Left colon (tissue), 2 donors: ENCODE data around the gene CLIP2. TPM values are rescaled to one million over a fixed set of nuclear protein-coding genes. Genes with fewer than 3 reads are reported as not detected.
A peak's percentile ranks its signal among the peaks of the same experiment; 100 is the strongest.
"Not testable (repeated sequence)": the region's sequence is repeated elsewhere in the genome, so short reads cannot be mapped to it uniquely, and the experiment has no call there.

Experiments used
- ATAC-seq: fragments of 200-7000 bp; cut with Tn5 transposase; one replicate; pipeline ENCODE4 v1.9.1; 2020; ENCODE audit warnings: mild to moderate bottlenecking, moderate library complexity
- DNase-seq, 2 donors: peaks; one replicate each; pipeline ENCODE4 v3.0.0-alpha.2; 2020
- intact Hi-C, 2 donors: fragments of 100-400 bp; cut with DNase I in 1 of 2; cut with micrococcal nuclease in 1 of 2; formaldehyde crosslinking; loops; one replicate each; pipeline versions ENCODE4 v1.11.2 to v1.14.0; 2022; cut with DNase I, micrococcal nuclease
- total RNA-seq, 2 donors: library from RNA; stranded (reverse); fragmentation: NEBNext Ultra II Directional; extraction: Animal tissue kit (Norgen Biotek cat#: 25700); gene quantifications; one replicate each; pipeline ENCODE4 v1.2.1, GENCODE V29; 2021
- donor health status: DM: no; HTN: no; CAD: no.
- donor health status: DM: yes; HTN: yes; CAD: no.

Gene CLIP2
- total RNA-seq, 2 donors from 2014 or later: 63.5 to 83.6 TPM

DNA sequence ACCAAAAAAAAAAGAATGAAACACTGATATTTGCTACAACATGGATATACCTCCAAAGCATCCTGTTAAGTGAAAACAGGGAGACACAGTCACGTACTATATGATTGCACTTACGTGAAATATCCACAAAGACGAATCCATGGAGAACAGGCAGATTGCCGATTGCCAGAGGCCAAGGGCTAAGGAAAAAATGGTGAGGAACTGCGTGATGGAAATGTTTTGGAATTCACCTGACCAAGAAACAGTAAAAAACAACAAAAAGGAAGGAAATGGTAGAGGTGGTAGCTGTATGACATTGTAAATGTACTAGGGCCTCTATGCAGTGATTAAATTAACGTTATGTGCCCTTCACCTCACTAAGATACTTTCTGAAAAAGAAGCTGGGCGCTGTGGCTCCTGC, 120.4 kb downstream of the CLIP2 start:
- no peak for DNase-seq
- no peak for ATAC-seq
- intact Hi-C loops: no loop called here

DNA sequence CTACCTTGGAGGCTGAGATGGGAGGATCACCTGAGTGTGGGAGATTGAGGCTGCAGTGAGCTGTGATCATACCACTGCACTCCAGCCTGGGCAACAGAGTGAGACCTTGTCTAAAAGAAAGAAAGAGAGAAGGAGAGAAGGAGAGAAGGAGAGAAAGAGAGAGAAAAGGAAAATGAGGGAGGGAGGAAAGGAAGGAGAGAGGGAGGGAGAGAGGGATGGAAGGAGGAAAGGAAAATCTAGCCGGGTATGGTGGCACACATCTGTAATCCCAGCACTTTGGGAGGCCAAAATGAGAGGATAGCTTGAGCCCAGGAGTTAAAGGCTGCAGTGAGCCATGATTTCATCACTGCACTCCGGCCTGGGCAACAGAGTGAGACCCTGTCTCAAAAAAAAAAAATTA, 121.6 kb downstream of the CLIP2 start:
- ATAC-seq (no peak), DNase-seq (no peak)
- intact Hi-C loops: no loop called here

DNA sequence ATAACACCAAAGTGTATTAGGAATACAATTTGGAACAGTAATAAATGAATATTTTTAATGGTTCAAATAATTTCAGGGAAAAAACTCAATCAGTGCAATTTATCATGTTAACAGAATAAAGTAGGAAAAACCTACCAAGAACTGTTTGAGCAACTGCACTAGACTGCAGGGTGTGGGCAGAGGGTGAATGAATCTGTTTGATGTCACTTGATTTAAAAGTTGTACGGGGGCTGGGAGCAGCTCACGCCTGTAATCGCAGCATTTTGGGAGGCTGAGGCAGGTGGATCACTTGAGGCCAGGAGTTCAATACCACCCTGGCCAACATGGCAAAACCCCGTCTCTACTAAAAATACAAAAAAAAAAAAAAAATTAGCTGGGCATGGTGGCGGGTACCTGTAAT, 122.4 kb downstream of the CLIP2 start:
- DNase-seq, intact Hi-C loops, ATAC-seq: not testable (repeated sequence)

DNA sequence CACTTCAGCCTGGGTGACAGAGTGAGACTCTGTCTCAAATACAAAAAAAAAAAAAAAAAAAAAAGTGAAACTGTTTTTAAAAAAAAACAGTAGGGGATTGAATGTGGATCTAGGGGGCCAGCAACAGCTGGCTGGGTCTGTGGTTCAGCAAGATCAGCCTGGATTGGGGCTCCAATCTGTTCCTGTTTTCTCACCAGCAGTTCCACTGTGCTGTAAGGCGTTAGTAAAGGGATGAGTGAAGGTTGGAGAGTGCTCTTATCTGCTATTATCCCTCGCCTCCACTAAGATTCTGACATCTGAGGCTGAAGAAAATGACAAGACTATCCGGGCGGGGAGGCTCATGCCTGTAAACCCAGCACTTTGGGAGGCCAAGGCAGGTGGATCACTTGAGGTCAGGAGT, 122.8 kb downstream of the CLIP2 start:
- intact Hi-C loops: no loop called here
- ATAC-seq: no peak
- no peak for DNase-seq

DNA sequence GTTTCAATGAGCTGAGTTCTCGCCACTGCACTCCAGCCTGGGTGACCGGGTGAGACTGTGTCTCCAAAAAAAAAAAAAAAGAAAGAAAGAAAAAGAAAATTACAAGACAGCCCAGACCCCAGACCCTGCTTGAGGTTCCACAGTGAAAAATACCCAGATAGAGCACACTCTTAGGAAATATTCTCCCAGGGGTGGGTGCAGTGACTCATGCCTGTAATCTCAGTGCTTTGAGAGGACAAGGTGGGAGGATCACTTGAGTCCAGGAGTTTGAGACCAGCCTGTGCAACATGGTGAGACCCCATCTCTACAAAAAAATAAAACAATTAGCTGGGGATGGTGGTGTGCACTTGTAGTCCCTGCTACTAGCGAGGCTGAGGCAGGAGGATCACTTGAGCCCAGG, 123.4 kb downstream of the CLIP2 start:
- intact Hi-C loops: no loop called here
- no peak for DNase-seq
- ATAC-seq: no peak

DNA sequence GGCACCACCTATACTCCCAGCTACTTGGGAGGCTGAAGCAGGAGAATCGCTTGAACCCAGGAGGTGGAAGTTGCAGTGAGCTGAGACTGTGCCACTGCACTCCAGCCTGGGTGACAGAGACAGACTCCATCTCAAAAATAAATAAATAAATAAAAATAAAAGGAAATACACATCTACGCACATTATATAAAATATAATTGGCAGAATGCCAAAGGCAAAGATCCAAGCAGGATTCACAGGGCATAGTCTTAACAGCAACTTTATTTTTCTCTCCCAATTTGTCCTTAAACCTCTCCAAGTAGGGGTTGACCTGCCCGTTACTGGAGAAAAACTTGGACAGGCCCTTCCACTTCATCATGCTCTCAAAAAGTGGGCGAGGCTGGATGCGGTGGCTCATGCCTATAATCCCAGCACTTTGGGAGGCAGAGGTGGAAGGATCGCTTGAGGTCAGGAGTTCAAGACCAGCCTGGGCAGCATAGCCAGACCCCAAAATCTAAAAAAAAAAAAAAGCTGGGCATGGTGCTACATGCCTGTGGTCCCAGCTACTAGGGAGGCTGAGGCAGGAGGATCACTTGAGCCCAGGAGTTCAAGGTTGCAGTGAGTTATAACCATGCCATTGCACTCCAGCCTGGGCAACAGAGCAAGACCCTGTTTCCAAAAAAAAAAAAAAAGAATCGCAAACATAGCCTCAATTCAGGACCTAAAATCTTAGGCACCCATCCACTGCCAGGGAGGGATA, 125.6 kb downstream of the CLIP2 start:
- DNase-seq, ATAC-seq: not testable (repeated sequence)
- intact Hi-C loops: loop anchor here in 1 of 2 donors (5.0 kb wide), 1 partner anchor 133 kb away; no protein-coding TSS in a partner anchor

DNA sequence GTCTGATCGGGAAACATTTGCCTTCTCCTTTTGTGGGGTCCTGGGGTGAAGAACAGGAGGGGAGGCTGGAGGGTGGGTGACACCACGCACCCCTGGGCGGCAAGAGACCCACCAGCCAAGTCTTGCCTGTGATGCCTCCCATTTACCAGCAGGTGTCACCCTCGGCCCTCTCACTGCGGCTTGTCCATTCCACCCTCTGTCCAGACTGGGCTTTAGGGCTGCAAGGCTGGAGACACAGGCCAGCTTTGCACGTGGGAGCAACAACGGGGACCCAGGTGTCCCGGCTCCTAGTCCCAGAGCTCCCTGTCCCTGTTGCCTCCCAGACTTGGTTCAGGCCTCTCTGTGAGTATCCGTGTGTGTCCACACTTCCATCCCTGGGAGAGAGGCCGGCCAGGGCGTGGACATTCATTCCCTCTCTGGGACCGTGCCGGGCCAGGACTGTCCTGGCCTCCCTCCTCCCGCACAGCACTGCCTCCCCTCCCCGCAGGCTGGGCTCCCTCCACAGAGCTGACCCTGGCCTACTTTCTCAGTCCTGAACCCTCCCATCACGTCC, 128.3 kb downstream of the CLIP2 start:
- intact Hi-C loops: loop anchor here in 1 of 2 donors (5.0 kb wide), 1 partner anchor 130 kb away; no protein-coding TSS in a partner anchor
- peak; percentile 91 for ATAC-seq
- peak; percentile 36 to 47 for DNase-seq

DNA sequence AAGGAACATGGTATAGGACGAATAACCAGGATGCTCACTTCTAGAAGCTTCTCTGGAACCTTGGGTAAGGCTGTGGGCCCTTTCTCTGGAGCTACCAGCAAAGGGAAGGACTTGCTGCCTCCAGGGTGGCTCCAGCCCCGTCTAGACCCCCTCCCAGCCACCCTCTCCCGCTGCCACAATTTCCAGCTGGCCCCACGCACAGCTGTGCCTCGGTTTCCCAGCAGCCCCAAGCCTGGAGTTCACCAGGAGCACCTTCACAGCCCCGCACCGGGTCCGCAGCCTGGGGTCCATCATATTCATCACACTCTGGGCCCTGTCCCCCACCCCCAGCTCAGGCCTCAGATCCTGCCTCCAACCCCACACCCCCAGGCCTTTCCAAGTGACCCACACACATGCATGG, 128.9 kb downstream of the CLIP2 start:
- DNase-seq (no peak), ATAC-seq (no peak)
- intact Hi-C loops: loop anchor here in 1 of 2 donors (5.0 kb wide), 1 partner anchor 129 kb away; no protein-coding TSS in a partner anchor

DNA sequence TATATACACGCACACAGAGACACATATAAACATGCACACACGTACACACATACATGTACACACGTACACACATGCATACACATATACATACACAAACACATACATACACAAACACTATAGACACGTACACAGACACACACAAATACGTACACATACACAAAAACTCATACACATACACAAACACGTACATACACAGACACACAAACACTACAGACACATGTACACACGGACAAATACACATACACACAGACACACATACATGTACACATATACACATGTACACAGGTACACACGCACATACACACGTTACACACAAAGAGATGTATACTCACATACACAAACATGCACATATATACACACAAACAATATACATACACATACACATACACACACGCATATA, 129.3 kb downstream of the CLIP2 start:
- intact Hi-C loops: loop anchor here in 1 of 2 donors (5.0 kb wide), 1 partner anchor 129 kb away; no protein-coding TSS in a partner anchor
- ATAC-seq: no peak

DNA sequence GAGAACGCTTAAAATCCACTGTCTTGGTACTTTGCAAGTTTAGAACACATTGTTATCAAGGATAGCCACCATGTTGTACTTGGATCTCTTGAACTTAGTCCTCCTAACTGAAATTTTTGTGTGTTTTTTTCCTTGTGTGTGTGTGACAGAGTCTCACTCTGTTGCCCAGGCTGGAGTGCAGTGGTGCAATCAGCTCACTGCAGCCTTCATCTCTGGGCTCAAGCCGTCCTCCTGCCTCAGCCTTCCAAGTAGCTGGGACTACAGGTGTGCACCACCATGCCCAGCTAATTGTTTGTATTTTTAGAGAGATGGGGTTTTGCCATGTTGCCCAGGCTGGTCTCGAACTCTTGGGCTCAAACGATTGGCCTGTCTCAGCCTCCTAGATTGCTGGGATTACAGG, 130.0 kb downstream of the CLIP2 start:
- intact Hi-C loops: loop anchor here in 1 of 2 donors (5.0 kb wide), 1 partner anchor 128 kb away; no protein-coding TSS in a partner anchor
- not testable (repeated sequence) for ATAC-seq, DNase-seq

More for the DNA sequence above, 129.3 kb downstream of the CLIP2 start:
- DNase-seq: no peak

DNA sequence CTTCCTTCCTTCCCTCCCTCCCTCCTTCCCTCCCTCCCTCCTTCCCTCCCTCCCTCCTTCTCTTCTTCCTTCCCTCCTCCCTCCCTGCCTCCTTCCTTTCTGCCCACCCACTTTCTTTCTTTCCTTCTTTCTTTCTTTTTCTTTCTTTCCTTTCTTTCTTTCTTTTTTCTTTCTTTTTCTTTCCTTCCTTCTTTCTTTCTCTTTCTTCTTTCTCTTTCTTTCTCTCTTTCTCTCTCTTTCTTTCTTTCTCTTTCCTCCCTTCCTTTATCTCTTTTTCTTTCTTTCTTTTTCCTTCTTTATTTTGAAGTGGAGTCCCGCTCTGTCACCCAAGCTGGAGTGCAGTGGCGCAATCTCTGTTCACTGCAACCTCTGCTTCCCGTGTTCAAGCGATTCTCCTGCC, 130.8 kb downstream of the CLIP2 start:
- ATAC-seq (no peak), DNase-seq (no peak)
- intact Hi-C loops: no loop called here

DNA sequence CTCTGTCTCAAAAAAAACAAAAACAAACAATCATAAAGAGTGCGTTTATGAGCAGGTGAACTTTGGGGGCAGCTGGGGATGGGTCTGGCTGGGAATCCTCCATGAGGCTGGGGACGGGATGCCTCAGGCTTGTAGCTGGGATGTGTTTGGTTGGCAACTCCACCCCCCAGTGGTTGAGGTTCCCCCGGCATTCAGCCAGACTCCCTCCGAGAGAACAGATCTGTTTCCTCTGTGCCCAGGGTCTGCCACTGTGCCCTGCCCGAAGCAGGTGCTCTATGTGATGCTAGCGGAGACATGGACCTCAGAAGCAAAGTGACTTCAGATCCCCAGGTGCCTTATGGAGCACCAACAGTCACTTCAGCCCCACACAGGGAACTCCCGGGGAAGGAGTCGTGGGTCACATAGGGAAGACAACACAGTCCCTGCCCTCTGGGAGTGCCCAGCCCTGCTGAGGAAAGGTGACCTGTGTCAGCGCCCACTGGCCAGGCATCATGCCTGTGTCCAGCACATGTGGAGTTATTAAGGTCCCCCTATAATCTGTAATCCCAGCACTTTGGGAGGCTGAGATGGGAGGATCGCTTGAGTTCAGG, 135.2 kb downstream of the CLIP2 start:
- DNase-seq (no peak), ATAC-seq (no peak)
- intact Hi-C loops: no loop called here

DNA sequence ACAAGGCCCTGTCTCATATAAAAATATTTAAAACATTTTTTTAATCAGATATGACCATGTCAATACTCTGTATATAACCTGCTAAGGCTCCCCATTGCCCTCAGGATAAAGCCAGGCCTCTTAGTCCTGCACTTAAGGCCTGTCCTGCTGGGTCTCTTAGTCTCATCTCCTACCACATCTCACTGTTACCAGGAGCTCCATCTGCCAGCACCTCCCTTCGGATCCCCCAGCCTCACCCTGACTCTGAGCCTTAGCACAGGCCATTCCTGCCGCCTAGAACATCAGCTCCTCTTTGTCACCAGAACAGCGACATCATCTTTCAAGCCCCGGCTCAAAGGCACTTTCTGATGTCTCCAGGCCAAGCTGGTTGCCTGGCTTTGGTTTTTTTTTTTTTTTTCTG, 138.8 kb downstream of the CLIP2 start:
- DNase-seq: no peak
- no peak for ATAC-seq
- intact Hi-C loops: no loop called here

DNA sequence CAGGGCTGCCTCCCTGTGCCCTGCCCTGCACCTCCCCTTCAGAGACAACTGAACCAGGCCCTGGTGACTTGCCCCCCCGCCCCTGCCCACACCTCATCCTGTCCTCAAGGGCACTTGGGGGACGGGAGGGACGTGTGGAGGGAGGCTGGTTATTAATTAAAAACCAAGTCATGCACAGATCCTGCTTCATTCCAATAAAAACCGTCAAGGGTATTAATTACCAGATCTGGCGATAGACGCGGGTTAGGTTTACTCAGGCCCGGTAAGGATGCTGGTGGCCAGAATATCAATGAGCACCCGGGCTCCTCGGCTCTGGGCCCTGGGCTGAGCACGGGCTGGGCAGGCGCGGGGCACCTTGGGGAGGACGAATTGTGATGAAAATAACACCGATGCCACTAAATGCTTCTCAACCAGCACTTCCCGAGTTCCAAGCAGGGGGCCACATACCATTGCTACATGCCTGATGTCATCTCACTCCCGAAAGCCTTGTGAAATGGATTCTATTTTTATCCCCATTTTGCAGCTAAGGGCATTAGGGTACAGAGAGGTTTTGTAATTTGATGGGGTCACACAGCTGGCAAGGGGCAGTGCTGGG, 140.0 kb downstream of the CLIP2 start:
- intact Hi-C loops: no loop called here
- ATAC-seq (no peak), DNase-seq (no peak)

DNA sequence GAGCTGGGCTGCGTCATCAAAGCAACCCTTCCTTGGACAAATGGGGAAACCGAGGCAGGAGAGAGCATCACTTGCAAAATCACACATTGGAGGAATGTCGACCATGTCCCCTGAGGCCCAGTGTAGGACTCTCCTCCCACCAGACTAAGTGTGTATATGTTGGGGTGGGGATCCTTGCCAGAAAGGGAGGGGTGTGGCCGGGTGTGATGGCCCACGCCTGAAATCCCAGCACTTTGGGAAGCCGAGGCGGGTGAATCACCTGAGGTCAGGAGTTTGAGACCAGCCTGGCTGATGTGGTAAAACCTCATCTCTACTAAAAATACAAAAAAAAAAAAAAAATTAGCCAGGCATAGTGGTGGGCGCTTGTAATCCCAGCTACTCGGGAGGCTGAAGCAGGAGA, 141.2 kb downstream of the CLIP2 start:
- intact Hi-C loops, DNase-seq, ATAC-seq: not testable (repeated sequence)

DNA sequence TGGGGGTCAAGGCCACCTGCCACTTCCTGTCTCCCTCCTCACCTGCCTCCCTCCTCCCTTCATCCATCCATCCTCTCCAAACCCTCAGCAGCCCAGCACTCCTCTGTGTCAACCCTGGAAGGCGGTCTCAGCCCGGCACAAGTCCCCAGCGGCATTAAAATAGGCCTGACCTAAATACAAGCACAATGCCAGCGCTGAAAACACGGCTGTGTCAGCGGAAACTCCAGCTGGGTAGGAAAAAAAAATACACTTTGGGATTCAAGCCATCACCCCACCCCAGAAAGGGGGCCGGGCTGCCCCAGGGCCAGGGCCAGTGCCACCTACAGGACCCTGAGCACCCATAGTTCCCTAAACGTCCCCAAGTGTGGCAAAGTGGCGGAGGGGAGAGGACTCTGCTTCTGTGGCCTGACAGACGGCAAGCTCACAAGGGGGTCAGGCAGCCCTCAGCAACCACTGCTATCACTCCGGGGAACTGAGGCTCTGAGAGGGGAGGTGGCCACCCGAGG, 141.8 kb downstream of the CLIP2 start:
- DNase-seq: no peak
- no peak for ATAC-seq
- intact Hi-C loops: no loop called here

DNA sequence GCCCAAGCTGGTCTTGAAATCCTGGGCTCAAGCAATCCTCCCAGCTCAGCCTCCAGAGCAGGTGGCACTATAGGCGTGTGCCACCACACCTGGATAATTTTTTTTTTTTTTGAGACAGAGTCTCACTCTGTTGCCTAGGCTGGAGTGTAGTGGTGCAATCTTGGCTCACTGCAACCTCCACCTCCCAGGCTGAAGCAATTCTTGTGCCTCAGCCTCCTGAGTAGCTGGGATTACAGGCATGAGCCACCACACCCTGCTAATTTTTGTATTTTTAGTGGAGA, 148.0 kb downstream of the CLIP2 start:
- intact Hi-C loops, DNase-seq: not testable (repeated sequence)
- ATAC-seq: peak; percentile 55

DNA sequence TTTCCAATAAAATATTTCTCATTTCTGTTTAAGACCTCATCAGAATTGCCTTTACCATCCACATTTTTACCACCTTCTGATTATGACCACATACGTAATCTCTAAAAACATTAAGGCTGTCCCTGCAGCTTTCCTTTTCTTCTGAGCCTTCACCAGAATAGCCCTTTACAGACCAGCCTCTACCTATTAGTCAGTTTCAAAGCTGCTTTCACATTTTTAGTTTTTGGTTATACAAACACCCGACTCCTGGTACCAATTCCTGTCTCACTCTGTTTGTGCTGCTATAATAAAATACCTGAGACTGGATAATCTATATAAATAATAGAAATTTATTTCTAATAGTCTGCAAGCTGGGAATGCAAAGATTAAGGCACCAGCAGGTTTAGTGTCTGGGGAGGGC, 149.1 kb downstream of the CLIP2 start:
- no peak for DNase-seq
- intact Hi-C loops: no loop called here
- no peak for ATAC-seq

DNA sequence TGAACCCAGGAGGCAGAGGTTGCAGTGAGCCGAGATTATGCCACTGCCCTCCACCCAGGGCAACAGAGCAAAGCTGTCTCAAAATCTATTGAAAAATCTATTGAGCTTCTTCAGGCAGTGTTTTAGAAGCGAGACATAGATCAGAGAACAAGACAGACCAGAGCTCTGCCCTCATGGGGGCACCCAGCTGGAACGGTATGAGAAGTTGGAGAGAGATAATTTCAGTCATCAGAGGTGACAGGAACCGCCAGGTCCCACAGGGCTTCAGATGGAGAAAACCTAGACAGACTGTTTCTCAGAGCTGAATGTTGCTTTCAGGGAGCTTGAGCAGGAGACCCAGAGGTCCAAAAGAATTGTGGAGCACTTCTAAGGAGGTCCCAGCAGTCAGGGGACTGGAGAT, 150.3 kb downstream of the CLIP2 start:
- no peak for DNase-seq
- intact Hi-C loops: no loop called here
- ATAC-seq: no peak

DNA sequence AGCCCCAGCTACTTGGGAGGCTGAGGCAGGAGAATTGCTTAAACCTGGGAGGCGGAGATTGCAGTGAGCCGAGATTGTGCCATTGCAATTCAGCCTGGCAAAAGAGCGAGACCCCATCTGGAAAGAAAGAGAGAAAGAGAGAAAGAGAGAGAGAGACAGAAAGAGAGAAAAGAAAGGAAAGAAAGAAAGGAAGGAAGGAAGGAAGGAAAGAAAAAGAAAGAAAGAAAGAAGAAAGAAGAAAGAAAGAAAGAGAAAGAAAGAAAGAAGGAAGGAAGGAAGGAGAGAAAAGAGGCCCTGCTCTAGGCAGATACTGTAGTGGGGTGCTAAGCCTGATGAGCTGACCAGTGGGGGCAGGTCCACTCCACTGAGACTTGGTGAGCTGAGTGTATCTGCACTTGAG, 150.9 kb downstream of the CLIP2 start:
- DNase-seq: not testable (repeated sequence)

More for the DNA sequence above, 150.9 kb downstream of the CLIP2 start:
- intact Hi-C loops: loop anchor here (10.0 kb wide), 1 partner anchor 125 kb away; no protein-coding TSS in a partner anchor
- ATAC-seq: not testable (repeated sequence)
